Measurements from ENCODE around the gene NKIRAS2.
A peak's percentile ranks its signal among the peaks of the same experiment; 100 is the strongest.

NKIRAS2 gene

DNA sequence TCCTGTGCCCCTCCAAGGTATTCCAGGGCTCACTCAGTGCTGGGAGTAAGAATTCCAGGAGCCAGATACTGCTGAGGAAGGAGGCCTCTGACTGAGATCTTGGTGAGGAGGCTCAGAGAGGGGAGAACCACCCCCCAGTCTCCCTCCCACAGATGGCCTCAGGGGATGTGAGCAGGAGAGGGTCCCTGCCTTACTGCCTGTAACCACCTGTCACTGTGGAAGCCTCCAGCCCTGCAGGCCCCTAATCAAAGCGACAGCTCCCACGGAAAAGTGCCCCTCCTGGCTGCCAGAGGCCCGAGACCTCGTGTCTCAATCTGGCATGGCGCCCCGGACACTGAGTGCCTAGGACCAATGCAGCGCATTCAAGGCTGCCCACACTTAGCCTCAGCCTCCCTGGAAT is 38.2 kb downstream of the NKIRAS2 start:
- no peak for DNase-seq

DNA sequence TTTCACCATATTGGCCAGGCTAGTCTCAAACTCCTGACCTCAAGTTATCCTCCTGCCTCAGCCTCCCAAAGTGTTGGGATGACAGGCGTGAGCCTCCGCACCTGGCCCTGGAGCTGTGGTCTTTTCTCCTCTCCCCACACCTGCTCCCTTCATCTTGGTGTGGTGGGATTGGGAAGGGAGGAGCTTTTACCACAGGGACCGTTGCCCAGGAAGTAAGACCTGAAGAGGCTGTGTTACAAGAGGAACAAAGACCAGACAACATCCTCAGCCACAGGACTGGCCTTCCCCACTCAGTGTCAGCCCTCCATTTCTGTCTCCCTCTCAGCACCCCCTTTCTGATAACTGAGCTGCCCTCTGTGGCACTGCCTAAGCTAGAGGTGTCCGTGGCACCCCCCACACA is 39.9 kb downstream of the NKIRAS2 start:
- peak; percentile 24 to 45 for DNase-seq

DNA sequence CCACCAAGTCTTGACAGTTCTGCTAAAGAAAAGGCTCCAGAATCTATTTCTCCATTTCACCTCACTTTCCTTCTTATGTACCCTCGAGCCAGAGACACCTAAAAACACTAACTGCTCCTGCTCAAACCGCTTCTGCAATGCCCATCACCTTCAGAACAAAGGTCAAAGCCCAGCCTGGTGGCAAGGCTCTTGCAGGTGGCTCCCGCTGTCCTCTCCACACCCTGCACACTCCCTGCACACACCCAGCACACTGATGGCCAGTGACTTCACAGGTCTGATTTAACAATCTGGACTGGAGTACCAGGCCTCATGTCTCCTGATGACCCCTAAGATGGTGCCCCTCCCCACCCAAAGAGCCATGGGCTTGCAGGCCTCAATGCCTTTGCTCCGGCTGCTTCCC is 40.3 kb downstream of the NKIRAS2 start:
- DNase-seq = no peak

- DNase-seq = no peak
These were observed 42.0 kb downstream of the NKIRAS2 start for GRCh38 chr17:42061646-42062487.

GRCh38 chr17:42062681-42063080 is 42.8 kb downstream of the NKIRAS2 start:
- DNase-seq = no peak

- DNase-seq = no peak
These were observed 45.3 kb downstream of the NKIRAS2 start for GRCh38 chr17:42065201-42065600.

DNA sequence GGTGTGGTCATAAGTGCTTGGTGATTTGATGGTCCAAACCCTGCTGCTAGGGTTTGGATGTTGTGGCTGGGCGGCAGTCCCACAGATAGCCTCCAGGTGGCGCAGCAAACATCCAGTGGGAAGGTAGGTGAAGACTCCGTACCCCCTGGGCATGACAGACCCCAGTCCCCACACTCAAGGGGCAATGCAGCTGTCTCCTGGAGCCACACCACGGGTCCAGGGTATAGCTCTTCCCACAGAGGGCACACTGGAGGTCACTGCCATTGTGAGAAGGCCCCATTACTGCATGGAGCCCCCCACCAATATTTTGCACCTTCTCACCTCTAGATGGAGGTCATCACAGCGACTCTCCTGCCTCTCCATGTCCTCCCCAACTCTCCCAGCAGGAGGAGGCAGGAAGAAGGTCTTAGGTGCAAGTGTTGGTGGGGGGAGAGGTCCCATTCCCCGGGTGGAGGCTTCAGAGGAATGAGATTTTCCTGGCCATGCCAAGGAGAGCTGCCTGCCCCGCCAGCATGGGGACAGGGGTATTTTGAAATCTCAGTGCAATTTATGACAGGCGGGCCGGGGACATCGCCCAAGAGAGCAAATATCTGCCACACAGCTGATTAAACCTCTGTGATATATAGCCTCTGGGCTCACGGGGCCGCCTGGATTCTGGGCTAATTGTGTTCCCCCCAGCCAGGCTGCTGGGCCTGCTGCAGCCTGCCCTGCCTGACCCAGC is 47.6 kb downstream of the NKIRAS2 start:
- peak; percentile 36 to 44 for DNase-seq

- DNase-seq = no peak
These were observed 49.1 kb downstream of the NKIRAS2 start for GRCh38 chr17:42068979-42069378.

GRCh38 chr17:42071810-42072209 is 51.9 kb downstream of the NKIRAS2 start:
- DNase-seq = peak; percentile 25 to 42

DNA sequence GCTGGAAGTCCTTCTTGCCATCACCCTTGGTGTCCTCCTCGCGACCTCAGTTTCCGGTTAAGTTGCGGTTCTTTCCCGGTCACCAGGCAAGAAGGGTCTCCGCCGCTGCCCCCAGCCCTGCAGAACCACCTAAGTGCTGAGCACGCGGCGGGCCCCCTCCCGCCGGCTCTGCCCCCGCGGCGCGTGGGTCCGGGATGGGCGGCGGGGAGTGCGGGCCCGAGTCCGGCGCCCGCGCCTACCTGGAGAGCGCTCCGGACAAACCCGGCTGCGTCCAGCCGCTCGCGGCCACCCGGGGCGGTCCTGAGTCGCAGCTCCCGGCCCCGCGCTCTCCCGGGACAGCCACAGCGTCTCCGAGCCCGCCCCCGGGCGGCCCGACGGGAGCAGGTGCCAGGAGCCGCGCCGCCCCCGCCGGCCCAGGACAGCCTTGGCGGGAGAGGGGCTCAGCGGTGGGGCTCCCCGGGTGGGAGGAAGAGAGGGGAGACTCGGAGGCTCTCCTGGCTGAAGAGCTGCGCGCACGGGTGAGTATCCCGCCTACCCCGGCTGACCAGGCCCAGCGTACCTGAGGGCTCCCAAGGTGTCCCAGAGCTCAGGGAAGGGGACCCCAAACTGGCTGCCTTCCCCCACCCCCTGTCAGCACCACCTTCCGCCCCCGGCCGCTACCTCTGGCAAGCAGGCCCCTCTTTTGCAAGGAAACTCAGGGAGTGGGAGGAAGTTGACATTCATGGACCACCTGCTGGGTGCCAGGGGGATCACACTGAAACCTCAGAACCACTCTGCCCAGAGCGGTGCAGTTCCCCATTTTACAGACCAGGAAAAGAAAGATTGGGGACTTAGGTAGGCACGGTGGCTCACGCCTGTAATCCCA is 52.7 kb downstream of the NKIRAS2 start:
- DNase-seq = peak; percentile 37 to 38
